Measurements from ENCODE around the gene JMJD4.

JMJD4 gene

GRCh38 chr1:227748496-227749182 is 13.5 kb upstream of the JMJD4 start:
- no peak for DNase-seq

- no peak for DNase-seq
These were observed 12.9 kb upstream of the JMJD4 start for GRCh38 chr1:227747948-227748495.

GRCh38 chr1:227747382-227747781 is 12.3 kb upstream of the JMJD4 start:
- no peak for DNase-seq

GRCh38 chr1:227746676-227747075 is 11.6 kb upstream of the JMJD4 start:
- DNase-seq: no peak

- DNase-seq: peak; percentile 65
These were observed 10.6 kb upstream of the JMJD4 start for GRCh38 chr1:227745568-227746265.

- no peak for DNase-seq
These were observed 9.6 kb upstream of the JMJD4 start for GRCh38 chr1:227744668-227745067.

- DNase-seq: no peak
These were observed 7.9 kb upstream of the JMJD4 start for GRCh38 chr1:227742738-227743715.

- DNase-seq: no peak
These were observed 6.2 kb upstream of the JMJD4 start for GRCh38 chr1:227741166-227741870.

GRCh38 chr1:227740401-227740960 is 5.4 kb upstream of the JMJD4 start:
- DNase-seq: no peak

GRCh38 chr1:227739636-227740035 is 4.5 kb upstream of the JMJD4 start:
- no peak for DNase-seq

GRCh38 chr1:227738820-227739219 is 3.7 kb upstream of the JMJD4 start:
- no peak for DNase-seq

- DNase-seq: no peak
These were observed 1.8 kb upstream of the JMJD4 start for GRCh38 chr1:227736814-227737432.

GRCh38 chr1:227735539-227736285 is 610 bp upstream of the JMJD4 start:
- no peak for DNase-seq

- DNase-seq: no peak
These were observed 601 bp downstream of the JMJD4 start for GRCh38 chr1:227734546-227734855.

GRCh38 chr1:227733751-227734545 is 1.2 kb downstream of the JMJD4 start:
- DNase-seq: no peak

- no peak for DNase-seq
These were observed 1.8 kb downstream of the JMJD4 start for GRCh38 chr1:227733309-227733705.

- no peak for DNase-seq
These were observed 2.4 kb downstream of the JMJD4 start for GRCh38 chr1:227732586-227733308.

- DNase-seq: no peak
These were observed 3.2 kb downstream of the JMJD4 start for GRCh38 chr1:227731696-227732585.

All from NCI-H2171 treated with DMSO at 0.1 percent for 48 hours (cell line).